GM19239 (cell line): ENCODE results near the gene ELF3.
"Not testable (repeated sequence)": the region's sequence is repeated elsewhere in the genome, so short reads cannot be mapped to it uniquely, and the experiment has no call there.

Source experiments
- DNase-seq: peaks from one replicate; pipeline ENCODE4 v3.0.0; 2011; ENCODE audit warnings: low spot score; ENCODE audit not compliant: insufficient read length
- FAIRE-seq: peaks from 2 replicates; lab custom pipeline; 2011; peaks lifted over from hg19 to GRCh38; lab: Jason Lieb, UNC

ELF3 gene

GRCh38 chr1:202007304-202007703 lies 3.1 kb upstream of the ELF3 start:
- no peak for FAIRE-seq
- DNase-seq: no peak

- FAIRE-seq (no peak), DNase-seq (no peak)
Observed at GRCh38 chr1:202007805-202008489, 2.4 kb upstream of the ELF3 start.

GRCh38 chr1:202009326-202010179 lies 834 bp upstream of the ELF3 start:
- FAIRE-seq: peak; percentile 98

DNA sequence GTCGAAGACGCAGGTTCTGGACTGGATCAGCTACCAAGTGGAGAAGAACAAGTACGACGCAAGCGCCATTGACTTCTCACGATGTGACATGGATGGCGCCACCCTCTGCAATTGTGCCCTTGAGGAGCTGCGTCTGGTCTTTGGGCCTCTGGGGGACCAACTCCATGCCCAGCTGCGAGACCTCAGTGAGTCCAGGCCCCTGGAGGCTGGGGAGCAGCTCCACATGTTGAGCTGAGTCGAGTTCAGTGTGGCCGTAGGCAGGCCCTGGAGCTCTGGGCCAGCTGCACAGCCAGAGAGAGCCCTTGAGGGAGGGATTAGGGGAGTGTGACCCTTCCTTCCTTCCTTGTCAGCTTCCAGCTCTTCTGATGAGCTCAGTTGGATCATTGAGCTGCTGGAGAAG lies 1.6 kb downstream of the ELF3 start:
- no peak for FAIRE-seq
- no peak for DNase-seq

More at GRCh38 chr1:202009326-202010179, 834 bp upstream of the ELF3 start:
- DNase-seq: peak; percentile 64

- DNase-seq (no peak), FAIRE-seq (no peak)
Observed at GRCh38 chr1:202012544-202013478, 2.4 kb downstream of the ELF3 start.

DNA sequence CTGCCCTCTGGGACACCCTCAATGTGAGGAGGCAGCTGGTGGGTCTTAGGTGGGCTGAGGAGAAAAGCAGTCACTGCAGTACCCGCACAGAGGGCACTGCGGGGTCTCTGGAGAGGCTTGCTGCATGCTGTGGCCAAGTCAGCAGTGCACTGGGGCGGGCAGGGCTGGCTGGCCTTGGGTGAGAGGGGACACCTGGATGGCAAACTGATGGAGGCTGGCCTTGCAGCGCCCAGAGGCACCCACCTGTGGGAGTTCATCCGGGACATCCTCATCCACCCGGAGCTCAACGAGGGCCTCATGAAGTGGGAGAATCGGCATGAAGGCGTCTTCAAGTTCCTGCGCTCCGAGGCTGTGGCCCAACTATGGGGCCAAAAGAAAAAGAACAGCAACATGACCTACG lies 3.2 kb downstream of the ELF3 start:
- no peak for FAIRE-seq

DNA sequence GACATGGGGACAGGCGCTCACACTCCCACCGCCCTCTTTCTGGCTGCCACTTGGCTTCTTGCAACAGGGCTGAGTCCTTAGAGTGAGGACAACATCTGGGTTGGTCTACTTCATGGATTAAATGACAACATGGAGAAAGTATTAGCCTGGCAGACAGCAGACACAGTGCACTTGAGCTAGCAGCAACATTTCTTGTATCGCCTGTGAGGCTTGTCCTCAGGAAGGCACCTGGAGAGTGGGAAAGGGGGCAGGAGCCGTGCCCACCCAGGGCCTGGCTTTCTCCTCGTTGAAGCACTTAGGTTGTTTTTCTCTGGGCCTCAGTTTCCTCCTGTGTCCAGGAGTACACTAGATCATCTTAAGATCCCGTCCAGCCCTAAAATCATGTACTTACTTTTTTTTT lies 3.7 kb downstream of the ELF3 start:
- FAIRE-seq (no peak), DNase-seq (no peak)

More for the DNA sequence above, 3.2 kb downstream of the ELF3 start:
- DNase-seq: no peak

DNA sequence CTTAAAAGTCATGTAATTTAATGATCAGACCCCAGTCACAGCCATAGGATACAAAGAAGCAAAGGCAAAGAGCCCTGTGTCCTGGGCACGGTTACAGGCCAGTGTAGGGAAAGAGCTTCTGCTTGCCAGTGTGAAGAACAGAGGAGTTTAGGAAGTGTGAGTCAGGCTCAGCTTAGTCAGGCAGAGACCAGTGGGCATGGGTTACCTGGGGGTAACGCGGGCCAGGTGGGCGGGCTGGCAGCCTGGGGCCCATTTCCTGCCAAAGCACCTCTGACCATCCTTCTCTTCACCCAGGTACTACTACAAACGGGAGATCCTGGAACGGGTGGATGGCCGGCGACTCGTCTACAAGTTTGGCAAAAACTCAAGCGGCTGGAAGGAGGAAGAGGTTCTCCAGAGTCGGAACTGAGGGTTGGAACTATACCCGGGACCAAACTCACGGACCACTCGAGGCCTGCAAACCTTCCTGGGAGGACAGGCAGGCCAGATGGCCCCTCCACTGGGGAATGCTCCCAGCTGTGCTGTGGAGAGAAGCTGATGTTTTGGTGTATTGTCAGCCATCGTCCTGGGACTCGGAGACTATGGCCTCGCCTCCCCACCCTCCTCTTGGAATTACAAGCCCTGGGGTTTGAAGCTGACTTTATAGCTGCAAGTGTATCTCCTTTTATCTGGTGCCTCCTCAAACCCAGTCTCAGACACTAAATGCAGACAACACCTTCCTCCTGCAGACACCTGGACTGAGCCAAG lies 4.7 kb downstream of the ELF3 start:
- no peak for DNase-seq
- FAIRE-seq: no peak

GRCh38 chr1:202015662-202015937 lies 5.2 kb downstream of the ELF3 start:
- FAIRE-seq (no peak), DNase-seq (no peak)

DNA sequence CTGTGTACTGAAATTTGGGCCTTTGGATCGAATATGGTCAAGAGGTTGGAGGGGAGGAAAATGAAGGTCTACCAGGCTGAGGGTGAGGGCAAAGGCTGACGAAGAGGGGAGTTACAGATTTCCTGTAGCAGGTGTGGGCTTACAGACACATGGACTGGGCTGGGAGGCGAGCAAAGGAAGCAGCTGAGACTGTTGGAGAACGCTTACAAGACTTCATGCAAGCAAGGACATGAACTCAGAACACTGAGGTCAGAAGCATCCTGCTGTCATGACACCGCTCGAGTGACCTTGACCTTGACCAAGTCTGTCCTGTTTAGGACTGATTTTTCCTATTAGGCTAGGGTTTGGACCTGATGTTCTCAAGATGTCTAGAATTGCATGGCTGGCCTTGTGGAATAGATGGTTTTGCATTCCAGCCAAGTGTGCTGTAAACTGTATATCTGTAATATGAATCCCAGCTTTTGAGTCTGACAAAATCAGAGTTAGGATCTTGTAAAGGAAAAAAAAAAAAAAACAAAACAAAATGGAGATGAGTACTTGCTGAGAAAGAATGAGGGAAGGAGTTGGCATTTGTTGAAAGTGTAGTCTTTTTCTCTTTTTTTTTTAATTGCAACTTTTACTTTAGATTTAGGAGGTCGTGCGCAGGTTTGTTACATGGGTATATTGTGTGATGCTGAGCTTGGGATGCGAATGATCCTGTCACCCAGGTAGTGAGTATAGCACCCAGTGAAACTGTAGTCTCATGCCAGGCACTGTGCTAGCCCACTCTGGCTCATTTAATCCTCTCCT lies 5.8 kb downstream of the ELF3 start:
- no peak for FAIRE-seq
- no peak for DNase-seq

- FAIRE-seq: no peak
- DNase-seq: no peak
Observed at GRCh38 chr1:202016811-202017748, 6.7 kb downstream of the ELF3 start.

- no peak for DNase-seq
- no peak for FAIRE-seq
Observed at GRCh38 chr1:202017749-202018467, 7.5 kb downstream of the ELF3 start.

DNA sequence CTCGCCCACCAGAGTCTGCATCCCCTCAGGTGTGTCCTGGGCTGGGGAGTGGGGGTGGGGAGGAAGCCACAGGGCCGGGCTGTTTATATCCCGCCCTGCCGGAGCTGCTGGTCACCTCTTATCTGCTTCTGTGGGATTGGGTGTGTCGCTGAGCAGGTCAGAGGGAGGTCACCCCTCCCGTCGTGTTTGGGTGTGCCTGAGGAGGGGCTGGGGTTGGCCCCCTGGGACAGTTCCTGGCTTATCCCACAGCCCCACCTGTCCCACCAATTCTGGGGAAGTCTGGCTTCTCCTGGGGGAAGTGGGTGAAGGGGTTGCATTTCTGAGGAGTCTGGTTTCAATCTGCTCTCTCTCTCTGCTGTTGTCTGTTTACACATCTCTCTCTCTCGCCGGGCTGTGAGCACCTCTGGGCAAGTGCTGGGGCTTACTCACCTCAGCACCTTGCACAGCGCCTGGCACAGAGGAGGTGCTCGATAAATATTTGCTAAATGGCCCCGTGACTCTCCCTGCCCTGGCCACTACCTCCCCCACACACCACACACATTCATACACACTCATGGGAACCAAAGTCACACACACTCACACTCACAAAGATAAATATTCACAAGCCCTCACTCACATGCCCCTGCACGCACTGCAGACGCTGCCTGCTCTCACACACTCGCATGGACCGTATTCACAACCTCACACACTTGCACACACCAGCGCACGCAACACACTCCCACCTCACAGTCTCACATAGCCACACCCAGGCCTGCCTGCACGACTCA lies 8.3 kb downstream of the ELF3 start:
- DNase-seq (no peak), FAIRE-seq (no peak)

DNA sequence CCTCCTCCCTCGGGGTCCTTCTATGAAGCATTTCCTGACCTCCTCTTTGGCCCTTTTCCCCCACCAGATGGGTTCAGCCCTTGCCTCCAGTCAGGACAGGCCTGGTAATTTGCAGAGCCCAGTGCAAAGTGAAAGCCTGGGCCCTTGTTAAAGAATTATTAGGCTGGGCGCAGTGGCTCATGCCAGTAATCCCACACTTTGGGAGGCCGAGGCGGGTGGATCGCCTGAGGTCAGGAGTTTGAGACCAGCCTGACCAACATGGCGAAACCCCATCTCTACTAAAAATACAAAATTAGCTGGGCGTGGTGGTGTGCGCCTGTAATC lies 8.8 kb downstream of the ELF3 start:
- not testable (repeated sequence) for FAIRE-seq

GRCh38 chr1:202023001-202023433 lies 12.6 kb downstream of the ELF3 start:
- no peak for FAIRE-seq
- DNase-seq: no peak

More for the DNA sequence above, 8.8 kb downstream of the ELF3 start:
- not testable (repeated sequence) for DNase-seq

GRCh38 chr1:202029171-202029665 lies 18.8 kb downstream of the ELF3 start:
- FAIRE-seq: no peak
- no peak for DNase-seq

DNA sequence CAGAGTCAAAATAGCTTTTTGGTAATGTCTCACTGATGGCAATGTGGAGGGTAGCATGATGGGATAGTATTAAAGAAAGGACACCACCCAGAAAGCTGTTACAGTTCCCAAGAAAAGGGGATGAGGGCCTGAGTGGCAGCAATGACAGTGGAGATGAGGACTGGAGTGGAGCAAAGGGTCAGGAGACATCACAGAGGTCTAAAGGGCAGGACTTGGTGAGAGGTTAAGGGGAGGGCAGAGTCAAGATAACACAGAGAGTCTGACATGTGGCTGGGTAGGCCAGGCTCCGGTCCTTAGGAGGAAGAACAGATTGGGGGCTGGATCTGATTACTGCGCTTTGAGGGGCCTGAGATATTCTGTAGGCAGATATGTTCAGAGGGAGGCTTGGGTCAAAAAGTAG lies 19.3 kb downstream of the ELF3 start:
- FAIRE-seq (no peak), DNase-seq (no peak)
